ELR (cell line): Measurements from ENCODE around the gene NECAB2.

Experiments used
- DNase-seq: peaks from one replicate; pipeline ENCODE4 v3.0.0-alpha.2; 2015; ENCODE audit warnings: low read depth

The NECAB2 gene

DNA sequence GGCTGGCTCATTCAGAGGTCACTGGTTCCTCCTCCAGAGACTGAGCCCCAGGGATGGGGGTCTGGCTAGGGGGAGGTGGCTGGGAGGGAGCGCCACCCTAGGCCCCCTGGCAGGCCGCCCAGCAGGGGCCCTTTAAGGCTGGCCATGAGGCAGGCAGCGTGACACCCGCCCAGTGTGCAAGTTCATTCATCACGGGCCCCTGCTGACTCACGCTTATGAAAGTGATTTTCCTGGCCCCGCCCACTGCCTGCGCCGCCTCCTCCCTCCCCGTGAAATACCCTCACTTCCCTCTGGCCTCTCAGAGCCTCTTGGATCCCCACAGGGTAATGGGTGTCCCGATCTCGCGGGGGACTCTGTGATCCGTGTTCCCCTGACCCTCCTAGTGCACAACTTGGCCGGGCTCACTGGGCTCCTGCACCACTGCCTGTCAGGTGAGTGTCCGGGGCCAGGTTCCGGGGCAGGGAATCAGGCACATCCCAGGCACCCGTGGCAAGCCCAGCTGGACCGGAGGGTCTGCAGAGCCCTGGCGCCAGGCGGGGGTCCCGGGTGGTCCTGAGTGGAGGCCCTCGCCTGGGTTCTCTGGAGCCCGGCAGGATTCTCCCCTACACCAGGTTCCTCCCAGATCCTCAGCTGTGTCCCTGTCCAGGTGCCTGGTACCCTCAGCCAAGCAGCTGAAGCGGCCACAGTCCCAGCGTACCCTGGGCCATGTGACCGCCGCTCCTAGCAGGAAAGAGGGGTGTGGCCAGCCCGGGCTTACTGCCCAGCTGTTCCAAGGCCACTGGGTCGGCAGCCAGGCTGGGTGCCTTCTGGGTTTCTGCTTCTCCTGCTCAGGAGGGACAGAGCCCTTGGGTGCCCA lies 14.9 kb upstream of the NECAB2 start, which contains the start of gene OSGIN1:
Gene OSGIN1 (plus strand): TSS at position 301 of the 856 bp plus-strand sequence. CDS start 4,432 bp downstream, outside the sequence.
- peak; percentile 98 for DNase-seq

DNA sequence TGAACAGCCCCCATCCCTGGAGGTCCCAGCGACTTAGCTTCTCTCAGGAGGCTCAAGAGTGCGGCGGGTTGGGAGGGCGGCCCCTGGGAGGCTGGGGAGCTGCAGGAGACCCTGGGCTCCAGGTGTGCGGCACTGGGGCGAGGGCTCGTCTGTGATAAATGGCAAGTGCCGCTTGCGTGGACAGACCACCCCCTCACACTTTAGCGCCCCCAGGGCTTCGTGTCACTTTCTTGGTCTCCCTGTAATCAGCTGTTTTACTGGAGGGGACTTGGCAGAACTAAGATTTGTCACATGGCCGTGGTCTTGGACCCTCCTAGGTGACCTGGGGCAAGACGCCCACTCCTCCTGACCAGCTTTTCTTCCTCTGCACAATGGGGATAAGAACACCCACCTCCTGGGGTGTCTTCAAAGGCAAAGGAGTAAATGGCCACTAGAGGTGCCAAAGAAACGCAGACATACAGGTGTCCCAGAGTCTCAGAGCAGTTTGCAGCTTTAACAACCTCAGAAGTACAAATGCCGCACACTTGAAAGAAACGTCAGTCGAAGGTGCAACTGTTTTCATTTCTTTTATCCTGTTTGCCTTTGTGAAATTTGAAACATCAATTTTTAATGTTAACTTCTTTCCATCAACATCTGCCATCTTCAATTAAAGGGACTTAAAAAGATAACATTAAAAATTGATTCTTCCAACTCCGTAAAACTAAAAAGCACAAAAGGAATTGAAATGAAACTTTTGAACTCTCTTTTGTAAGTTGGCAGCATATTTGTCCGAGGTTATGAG lies 14.1 kb upstream of the NECAB2 start:
- peak; percentile 65 for DNase-seq

DNA sequence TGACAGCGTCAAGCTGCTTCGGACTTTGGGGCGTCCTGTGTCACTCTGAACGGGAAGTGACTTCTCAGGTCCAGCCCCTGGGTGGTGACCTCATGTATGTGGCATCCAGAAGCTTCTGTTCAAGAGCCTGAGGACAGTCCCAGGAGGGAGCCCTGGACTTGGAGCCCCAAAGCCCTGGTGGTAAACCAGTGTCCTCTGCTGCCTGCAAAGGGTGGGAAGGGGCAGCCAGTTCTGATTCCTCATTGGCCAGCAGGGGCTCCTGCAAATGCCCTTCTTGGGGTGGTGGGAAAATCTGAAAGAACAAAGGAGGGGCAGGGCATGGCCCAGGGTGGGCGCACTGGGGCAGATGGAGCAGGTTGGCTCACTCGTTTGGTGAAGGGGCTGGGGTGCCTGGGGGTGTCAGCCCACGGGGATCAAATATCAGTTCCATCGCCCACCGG lies 13.4 kb upstream of the NECAB2 start:
- DNase-seq: peak; percentile 85

DNA sequence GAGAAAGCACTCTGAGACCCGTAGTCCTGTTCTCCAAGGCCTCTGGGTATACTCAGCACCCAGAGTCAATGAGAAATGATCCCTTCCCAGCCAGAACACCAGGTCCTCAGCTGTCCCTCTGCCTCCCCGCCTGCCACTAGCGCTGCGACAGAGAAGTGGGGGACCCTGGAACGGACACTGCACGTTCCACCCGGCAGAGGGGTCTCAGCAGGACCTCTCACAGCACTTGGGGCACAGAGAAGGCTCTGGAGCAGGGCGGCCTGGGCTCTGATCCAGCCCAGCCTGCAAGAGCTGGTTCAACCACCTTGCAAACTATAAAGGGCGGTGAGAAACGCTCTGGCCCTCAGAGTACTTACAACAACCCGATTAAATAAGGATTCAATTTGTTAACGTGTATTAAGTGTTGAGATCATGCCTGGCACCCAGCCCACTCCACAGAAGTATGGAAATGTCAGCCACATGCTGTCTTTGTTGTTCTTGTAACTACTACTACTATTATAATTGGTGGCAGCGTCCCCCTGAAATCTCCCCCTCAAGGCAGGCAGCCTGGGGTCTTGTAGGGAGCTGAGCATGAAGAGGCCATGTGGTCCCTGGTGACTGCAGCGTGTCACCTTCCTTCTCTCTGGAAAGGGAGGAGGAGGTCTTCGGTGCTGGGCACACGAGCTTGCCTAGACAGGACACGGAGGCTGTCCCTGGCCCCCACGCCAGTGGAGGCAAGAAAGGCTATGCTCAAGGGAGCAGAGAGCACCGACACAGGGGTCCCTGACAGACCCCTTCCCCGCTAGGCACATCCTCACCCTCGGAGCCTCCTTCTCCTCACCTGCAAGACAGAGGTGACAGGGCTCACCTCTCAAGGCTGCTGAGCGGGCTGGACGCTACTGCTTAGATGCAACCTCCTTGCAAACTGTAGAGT lies 12.6 kb upstream of the NECAB2 start:
- DNase-seq: no peak

DNA sequence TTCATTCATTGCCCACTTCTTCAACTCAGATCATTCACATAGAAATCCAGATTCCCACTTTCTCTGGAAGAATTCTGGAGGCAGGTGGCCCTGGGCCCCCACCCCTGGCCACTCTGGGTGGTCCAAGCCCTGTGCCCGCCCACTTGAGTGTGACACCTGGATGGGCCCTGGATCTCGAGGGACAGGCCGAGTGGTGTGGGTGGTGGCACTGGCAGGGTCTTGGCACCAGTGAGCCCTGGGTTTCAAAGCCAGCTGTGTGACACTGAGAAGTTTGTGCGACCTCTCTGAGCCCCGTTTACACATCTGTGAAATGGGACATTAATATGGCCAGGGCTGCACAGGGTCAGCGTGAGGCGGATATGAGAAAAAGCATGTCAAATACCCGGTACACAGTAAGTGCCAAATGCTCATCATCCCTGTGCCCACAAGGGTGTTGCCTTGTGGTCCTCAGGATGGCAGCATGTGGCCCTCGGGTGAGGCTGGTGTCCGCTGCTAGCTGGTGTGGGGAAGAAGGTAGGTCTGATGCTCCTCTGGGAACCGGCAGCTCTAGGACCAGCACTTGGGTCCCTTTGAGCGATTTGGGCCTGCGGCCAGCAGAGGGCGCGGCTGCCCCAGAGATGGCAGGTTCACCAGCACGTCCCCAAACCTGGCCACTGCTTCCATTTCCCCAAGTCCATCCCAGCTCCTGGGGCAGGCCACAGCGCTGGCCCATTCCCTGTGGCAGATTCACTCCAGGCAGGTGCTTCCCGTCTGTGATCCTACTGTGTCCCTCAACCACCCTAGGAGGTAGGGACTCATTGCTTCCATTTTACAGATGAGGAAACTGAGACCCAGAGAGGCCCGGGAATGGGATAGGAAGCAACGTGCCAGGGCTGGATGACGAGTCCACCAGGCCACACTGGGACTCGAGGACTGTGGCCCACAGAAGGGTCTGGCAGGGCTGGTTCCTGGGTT lies 11.4 kb upstream of the NECAB2 start:
- peak; percentile 81 for DNase-seq

DNA sequence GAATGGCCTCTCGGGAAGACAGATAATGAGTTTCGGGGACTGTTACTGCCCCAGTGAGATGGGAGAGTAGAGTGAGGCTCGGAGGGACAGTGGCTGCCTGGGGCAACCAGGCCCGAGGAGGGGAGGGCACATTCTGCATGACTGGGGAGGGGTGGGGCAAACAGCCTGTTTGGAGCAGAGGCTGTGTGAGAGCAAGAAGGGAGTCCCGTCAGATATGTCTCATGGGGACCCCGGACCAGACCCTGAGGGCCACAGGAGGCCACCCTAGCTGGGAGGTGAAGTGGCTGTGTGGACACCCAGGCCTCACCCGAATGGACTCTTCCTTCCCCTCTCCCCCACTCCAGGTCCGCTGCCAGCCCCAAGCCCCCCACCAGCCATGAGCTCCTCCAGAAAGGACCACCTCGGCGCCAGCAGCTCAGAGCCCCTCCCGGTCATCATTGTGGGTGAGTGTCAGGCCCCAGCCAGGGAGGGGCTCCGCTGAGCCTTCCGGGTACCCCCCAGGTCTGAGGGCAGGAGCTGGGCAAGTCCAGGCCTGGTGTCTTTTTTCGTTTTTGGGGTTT lies 10.7 kb upstream of the NECAB2 start:
- no peak for DNase-seq

DNA sequence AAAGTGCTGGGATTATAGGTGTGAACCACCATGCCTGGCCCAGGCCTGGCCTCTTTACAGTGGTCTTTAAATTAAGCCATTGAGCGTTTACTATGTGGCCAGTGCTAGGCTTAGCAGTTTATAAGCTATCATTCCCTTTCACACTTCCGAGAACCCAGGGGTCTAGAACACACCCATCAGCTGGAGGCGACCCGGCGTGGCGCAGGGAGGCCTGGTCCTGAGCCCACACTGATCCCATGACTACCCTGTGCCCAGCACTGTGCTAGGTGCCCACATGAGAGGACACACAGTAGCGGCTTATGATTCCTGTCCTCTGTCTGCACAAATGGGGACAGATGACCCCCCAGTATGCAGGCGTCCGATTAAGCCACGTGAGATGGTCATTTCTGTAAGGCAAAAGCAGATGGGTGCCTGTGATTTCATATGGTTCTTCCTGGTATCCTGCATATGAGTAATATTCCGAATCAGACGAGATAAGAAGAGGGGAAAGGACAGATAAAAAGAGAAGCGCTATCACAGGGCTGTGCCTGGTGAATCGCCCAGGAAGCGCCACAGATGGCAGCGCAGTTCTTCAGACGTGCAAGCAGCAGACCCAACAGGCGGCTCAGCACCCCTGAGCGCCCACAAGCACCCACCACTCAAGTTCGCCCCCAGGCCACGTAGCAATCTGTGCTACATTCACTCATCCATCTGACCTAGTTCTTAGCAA lies 9.8 kb upstream of the NECAB2 start:
- no peak for DNase-seq

DNA sequence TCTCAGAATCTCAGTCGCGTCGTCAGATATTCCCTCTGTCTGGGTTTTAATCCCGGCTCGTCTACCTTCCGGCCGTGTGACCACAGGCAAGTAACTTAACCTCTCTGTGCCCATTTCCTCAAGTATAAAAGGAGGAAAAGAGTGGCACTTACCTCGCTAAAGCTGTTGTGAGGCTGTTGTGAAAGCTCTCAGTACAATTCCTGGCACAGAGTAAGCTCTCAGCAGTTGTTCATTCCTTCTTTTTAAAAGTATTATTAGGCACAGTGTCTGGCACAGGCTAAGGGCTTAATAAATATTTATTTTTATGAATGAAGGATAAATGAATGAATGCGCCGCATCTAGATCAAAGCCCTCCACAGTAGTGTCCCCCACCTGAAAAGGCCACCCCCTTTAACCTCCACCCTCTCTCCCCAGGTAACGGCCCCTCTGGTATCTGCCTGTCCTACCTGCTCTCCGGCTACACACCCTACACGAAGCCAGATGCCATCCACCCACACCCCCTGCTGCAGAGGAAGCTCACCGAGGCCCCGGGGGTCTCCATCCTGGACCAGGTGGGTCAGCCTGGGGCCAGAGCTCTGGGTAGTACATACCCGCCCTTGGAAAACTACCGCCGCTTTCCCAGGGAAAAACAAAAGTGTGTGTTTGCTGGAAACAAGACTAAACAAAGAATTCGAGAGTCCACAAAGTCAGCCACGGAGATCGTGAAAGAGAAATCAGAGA lies 9.0 kb upstream of the NECAB2 start:
- no peak for DNase-seq

DNA sequence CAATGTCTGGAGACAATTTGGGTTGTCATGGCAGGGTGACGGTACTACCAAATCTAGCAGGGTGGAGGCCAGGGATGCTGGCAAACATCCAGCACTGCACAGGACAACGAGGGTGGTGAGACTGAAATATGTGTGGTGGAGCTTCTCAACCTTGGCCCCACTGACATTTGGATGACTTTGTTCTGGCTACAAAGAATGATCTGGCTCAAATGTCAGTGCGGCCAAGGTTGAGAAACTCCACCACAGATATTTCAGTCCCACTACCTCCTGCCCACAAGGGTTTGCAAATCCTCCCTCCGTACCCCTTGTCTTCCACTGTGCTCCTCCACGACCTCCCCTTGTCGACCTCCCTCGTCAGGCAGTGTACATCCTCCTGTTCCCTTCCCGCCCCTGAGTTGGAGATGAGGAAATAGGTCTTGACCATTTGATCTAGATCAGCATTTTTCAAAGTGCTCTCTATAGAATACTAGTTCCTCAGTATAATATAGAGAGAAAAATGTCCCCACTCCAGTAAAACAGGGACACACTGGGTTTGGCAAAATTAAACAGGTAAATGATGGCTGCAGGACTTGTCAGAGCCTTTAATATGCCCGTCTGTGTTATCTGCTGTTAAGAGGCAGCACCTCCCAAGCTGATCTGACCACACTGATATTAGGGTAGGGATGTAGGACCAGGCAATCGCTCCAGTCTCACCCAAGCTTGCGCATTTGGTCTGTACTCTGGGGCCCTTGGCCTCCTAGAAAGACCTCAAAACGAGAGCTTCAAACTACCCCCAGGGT lies 8.2 kb upstream of the NECAB2 start:
- DNase-seq: no peak

DNA sequence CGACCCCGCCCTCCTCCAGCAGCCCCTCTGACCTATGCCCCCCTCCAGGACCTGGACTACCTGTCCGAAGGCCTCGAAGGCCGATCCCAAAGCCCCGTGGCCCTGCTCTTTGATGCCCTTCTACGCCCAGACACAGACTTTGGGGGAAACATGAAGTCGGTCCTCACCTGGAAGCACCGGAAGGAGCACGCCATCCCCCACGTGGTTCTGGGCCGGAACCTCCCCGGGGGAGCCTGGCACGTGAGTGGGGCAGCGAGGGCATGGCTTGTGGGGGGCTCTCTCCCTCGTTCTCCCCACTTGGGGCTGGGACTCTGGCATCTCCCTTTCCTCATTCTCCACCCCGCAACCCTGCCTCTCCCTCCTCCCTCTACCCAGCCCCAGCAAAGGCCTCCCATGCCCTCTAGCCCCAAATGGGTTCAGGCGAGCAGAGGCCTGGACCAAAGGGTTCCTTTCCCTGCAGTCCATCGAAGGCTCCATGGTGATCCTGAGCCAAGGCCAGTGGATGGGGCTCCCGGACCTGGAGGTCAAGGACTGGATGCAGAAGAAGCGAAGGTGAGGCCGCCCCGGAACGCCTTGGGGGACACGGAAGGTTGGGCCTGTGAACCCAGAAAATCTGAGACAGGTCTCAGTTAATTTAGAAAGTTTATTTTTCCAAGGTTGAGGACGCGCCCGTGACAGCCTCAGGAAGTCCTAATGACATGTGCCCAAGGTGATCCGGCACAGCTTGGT lies 7.4 kb upstream of the NECAB2 start:
- no peak for DNase-seq

DNA sequence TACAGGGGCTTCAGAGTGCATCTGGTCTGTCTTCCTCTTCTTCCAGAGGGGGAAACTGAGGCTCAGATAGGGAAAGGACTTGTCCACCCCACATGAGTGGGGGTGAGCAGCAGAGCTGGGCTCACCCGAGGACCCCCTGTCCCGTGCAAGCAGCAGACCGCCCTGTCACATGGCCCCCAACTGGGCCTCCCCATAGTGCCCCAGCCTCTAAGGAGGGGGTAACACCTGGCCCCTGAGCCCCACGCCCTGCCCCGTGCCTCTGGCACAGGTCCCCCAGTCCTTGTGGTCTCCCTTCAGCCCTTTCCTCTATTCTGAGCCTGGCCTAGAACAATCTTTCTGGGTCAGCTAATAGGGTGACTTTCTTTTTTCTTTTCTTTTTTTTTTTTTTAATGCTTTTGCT lies 6.5 kb upstream of the NECAB2 start:
- no peak for DNase-seq

DNA sequence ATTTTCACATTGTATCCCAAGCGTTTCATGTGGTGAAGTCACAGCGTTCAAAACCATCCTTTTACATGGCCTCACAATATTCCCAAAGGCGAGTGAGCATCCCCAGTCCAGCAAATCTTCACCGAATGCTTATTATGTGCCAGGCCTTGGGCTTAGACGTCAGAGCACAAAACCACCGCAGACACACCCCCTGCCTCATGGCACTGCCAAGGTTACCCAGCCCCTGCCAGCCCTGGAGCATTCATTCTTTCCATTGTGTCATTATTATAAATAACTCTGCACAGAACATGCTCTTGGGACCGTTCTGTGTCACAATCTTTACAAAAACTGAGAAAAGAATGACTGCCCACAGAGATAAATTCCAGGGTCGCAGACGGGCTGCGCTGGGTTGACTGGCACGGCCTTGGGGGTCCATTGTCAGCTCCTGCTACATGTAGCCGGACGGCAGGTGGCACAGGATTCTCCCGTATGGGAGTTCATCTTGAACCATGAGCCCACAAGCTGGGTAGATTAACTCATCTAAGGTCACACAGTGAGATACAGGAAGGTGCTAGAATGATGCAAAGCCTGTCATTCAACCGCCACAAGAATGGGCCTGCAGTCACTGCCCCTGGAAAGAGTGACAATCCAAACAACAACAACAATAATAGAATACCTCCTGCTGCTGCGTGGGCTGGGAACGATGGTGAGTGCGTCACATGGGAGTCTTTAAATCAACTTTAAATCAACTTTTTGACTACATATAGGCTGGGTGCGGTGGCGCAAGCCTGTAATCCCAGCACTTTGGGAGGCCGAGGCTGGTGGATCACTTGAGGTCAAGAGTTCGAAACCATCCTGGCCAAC lies 4.5 kb upstream of the NECAB2 start:
- no peak for DNase-seq

DNA sequence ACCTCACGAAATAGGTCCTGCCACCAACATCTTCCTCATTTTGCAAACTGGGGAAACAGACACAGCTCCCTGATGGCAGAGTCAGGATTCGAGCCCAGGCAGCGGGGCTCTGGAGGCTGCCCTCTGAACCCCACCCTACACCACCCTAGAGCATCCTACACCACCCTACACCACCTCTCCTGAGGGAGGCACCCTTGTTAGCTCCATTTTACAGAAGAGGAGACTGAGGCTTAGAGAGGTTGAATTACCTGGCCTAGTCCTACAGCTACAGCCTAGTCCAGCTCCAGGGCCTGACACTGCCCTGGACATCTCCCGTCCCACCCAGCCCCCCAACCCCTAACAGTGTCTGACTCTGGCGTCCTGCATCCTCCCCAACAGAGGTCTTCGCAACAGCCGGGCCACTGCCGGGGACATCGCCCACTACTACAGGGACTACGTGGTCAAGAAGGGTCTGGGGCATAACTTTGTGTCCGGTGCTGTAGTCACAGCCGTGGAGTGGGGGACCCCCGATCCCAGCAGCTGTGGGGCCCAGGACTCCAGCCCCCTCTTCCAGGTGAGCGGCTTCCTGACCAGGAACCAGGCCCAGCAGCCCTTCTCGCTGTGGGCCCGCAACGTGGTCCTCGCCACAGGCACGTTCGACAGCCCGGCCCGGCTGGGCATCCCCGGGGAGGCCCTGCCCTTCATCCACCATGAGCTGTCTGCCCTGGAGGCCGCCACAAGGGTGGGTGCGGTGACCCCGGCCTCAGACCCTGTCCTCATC lies 3.2 kb upstream of the NECAB2 start:
- no peak for DNase-seq

DNA sequence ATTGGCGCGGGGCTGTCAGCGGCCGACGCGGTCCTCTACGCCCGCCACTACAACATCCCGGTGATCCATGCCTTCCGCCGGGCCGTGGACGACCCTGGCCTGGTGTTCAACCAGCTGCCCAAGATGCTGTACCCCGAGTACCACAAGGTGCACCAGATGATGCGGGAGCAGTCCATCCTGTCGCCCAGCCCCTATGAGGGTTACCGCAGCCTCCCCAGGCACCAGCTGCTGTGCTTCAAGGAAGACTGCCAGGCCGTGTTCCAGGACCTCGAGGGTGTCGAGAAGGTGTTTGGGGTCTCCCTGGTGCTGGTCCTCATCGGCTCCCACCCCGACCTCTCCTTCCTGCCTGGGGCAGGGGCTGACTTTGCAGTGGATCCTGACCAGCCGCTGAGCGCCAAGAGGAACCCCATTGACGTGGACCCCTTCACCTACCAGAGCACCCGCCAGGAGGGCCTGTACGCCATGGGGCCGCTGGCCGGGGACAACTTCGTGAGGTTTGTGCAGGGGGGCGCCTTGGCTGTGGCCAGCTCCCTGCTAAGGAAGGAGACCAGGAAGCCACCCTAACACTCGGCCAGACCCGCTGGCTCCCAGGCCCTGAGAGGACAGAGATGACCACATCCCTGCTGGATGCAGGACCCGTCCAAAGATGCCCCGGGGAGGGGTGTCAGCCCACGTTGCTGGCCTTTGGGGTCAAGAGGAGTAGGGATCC lies 2.4 kb upstream of the NECAB2 start:
- no peak for DNase-seq

DNA sequence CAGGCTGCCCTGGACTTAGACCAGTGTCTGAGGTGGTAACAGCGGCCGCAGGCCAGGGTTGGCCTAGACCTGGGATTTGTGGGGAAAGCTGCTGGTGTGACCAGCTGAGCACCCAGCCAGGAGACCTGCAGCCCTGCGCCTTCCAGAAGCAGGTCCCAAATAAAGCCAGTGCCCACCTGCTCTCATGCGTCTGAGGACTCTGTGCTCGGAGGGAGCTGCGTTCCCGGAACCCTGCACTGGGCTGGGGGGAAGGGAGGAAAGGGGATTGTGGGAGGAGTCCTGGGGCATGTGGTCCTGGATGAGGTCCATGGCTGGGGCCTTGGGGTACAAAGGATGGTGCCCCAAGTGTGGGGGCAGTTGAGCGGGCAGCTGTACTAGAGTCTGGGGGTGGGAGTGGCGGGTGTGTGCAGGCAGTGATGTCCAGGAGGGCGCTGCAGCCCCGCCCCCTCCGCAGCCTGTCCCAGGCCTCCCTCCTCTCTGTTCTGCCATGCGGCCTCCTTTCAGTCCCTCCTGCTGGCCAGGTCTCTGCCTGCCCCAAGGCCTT lies 1.8 kb upstream of the NECAB2 start:
- DNase-seq: no peak
